Measurements from ENCODE around the gene TKFC. TPM values are rescaled to one million over a fixed set of nuclear protein-coding genes. Genes with fewer than 3 reads are reported as not detected.

Gene TKFC
- total and polyA plus RNA-seq, 9 of the 15 experiments (the other 6 are each of a cell fraction or from before 2014, with no cell fraction given): 2.0 to 61.7 (median 28.5) TPM

DNA sequence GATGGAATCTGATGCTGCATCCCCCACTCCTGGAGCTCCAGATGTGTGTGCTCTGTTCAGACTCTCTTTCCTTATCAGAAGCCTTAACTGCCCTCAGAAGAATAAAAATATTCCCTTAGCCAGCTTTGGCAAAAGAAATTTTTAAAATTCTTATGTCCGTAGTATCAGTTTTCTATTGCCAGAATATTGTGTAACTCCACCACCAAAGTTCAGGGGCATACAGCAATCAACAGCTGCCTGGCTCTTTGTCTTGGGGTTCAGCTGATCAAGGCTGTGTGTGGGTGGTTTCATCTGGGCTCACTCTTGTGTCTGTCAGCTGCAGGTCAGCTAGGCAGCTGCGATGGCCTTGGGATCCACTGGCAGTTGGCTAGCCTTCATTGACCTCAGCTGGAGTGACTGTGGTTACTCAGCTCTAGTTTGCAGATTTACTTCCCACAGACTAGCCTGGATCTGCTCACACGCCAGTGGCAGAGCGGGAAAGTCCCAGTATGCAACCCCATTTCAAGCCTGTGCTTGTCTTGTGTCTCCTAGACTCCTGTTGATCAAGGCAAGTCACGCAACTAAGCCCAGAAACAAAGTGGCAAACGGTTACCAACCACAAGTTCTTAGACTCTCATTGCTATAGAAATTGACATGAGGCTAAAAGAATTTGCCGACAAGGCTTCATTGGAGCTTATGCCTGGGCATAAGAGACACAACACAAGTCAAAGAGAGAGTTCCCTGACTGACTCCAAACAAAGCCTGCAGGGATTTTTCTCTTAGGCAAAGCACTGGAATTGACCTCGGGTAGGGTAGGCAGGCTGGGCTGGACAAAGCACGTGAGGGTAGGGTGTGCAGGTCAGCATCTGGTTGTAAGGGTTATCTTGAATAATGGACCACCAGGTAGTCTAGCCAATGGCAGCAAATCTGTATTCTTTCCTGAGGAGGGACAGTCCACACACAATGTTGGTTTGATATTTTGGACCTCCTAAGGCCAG is 36.6 kb downstream of the TKFC start:
- peak; percentile 29 for ATAC-seq
- ChIA-PET POLR2A (interaction anchor here (0.7 to 4.7 kb wide), 4 partner anchors 9 to 505 kb away, joined by 3 to 37 read pairs (median 4); partner anchors contain the start of genes CYB561A3 and TMEM138), CTCF (ENCODE audit: low intra/inter-chr PET ratio) (no interaction called here)
- Histone ChIP-seq H3K27me3 (ENCODE audit: control insufficient read depth in 2 of 2, insufficient read depth in 2 of 2, low read length in 2 of 2) (no peaks in the 10 kb centered on the region), H3K27ac (ENCODE audit: extremely low read depth, low read depth, low read length) (no peak overlapping the region), H3K9me3 (replicated peaks; ENCODE audit: control insufficient read depth, insufficient read depth, low read depth, low read length) (no peaks in the 10 kb centered on the region), H3K36me3 (ENCODE audit: control insufficient read depth, insufficient read depth, low read length) (peaks cover 67% of the 10 kb centered on the region), H3K4me1 (replicated peaks in 1 of 2; ENCODE audit: control insufficient read depth in 2 of 2, insufficient read depth in 2 of 2, low read length in 2 of 2) (peaks cover 20 to 23% of the 10 kb centered on the region in 2 experiments; a peak in 4 of 5 replicates), H3K4me2 (ENCODE audit: insufficient read depth, low read length) (no peak overlapping the region), H4K20me1 (replicated peaks; ENCODE audit: control insufficient read depth, insufficient read depth, low read length) (no peaks in the 10 kb centered on the region), H3K79me2 (ENCODE audit: control insufficient read depth, insufficient read depth, low read length) (peaks cover 14% of the 10 kb centered on the region), H3K9me1 (ENCODE audit: control insufficient read depth, insufficient read depth, low read length) (no peaks in the 10 kb centered on the region), H2AFZ (ENCODE audit: low read depth, low read length) (no peak overlapping the region), H3K9ac (ENCODE audit: insufficient read depth in 1 of 2, low read depth in 2 of 2, low read length in 2 of 2) (no peak overlapping the region), H3K4me3 (no peak overlapping the region)
- no TSS peak for BruUV-seq (replicated peaks)
- DNase-seq (ENCODE audit: extremely low read depth in 1 of 4, low spot score in 3 of 4): no peak
- in situ Hi-C loops (cut with MboI): no loop called here
- peak; percentile 40 for FAIRE-seq
- intact Hi-C loops (cut with micrococcal nuclease): no loop called here
- WGBS (ENCODE audit: insufficient coverage, low coverage, missing lambda C conversion rate): 88% methylated on average over 9 of the region's 9 CpGs
- peak; percentile 69; the same call in 1 of the 2 replicates for TF ChIP-seq POLR2AphosphoS2 (IDR thresholded peaks at IDR 0.05; ENCODE audit: low read length)
- no peak for TF ChIP-seq ZNF583 (CRISPR knock-in tag; IDR thresholded peaks at IDR 0.05)
- no peak for TF ChIP-seq GABPB1 (CRISPR knock-in tag; IDR thresholded peaks at IDR 0.05)
- TF ChIP-seq TSC22D4 (tag; IDR thresholded peaks at IDR 0.05): no peak
- peak; percentile 25; the same call in 1 of the 2 replicates for TF ChIP-seq CBFA2T3 (IDR thresholded peaks at IDR 0.05)
- TF ChIP-seq ZBTB43 (CRISPR knock-in tag; IDR thresholded peaks at IDR 0.05): no peak
- TF ChIP-seq POLR2AphosphoS5 (IDR thresholded peaks at IDR 0.05; ENCODE audit: control insufficient read depth, insufficient read depth, low read depth, low read length): 0 out of 2 replicates have a peak, but pooled peaks have one; percentile 20
- TF ChIP-seq CBFA2T2 (conservative IDR thresholded peaks at IDR 0.05): no peak
- no peak for TF ChIP-seq NR2C2 (CRISPR knock-in tag; IDR thresholded peaks at IDR 0.05)
- TF ChIP-seq NR2C2 (tag; IDR thresholded peaks at IDR 0.05): no peak
- TF ChIP-seq BDP1 (IDR thresholded peaks at IDR 0.05; ENCODE audit: insufficient read depth, insufficient read length): no peak
- TF ChIP-seq, protein P1, sequence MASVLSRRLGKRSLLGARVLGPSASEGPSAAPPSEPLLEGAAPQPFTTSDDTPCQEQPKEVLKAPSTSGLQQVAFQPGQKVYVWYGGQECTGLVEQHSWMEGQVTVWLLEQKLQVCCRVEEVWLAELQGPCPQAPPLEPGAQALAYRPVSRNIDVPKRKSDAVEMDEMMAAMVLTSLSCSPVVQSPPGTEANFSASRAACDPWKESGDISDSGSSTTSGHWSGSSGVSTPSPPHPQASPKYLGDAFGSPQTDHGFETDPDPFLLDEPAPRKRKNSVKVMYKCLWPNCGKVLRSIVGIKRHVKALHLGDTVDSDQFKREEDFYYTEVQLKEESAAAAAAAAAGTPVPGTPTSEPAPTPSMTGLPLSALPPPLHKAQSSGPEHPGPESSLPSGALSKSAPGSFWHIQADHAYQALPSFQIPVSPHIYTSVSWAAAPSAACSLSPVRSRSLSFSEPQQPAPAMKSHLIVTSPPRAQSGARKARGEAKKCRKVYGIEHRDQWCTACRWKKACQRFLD (CRISPR knock-in tag; IDR thresholded peaks at IDR 0.05): no peak
- no peak for TF ChIP-seq EP300 (IDR thresholded peaks at IDR 0.05; ENCODE audit: low read length)
- no peak for TF ChIP-seq ZNF23 (CRISPR knock-in tag; IDR thresholded peaks at IDR 0.05)
- TF ChIP-seq CTBP1 (IDR thresholded peaks at IDR 0.05; ENCODE audit: borderline replicate concordance): no peak
- no peak for TF ChIP-seq CREM (IDR thresholded peaks at IDR 0.05; ENCODE audit: low read depth)
- TF ChIP-seq SUPT5H (IDR thresholded peaks at IDR 0.05): peak; percentile 34; the same call in 1 of the 2 replicates
- peak; percentile 24; the same call in 1 of the 2 replicates for TF ChIP-seq TFAP4 (CRISPR knock-in tag; IDR thresholded peaks at IDR 0.05; ENCODE audit: borderline replicate concordance)
- peak; percentile 65 for TF ChIP-seq POLR2A (conservative IDR thresholded peaks at IDR 0.05)
- TF ChIP-seq SMAD1 (IDR thresholded peaks at IDR 0.05; ENCODE audit: low read depth, low read length, partially characterized antibody): no peak
- no peak for TF ChIP-seq ZFP1 (CRISPR knock-in tag; IDR thresholded peaks at IDR 0.05)

All from K562 (cell line).